HG03521 (cell line): ENCODE measurements around the gene NLGN1.

ENCODE experiments used
- ATAC-seq: cut with Tn5 transposase; IDR thresholded peaks from one replicate; pipeline ENCODE4 v1.9.1; 2021; ENCODE audit warnings: mild to moderate bottlenecking, moderate library complexity; ENCODE audit not compliant: unreplicated experiment

Gene NLGN1

DNA sequence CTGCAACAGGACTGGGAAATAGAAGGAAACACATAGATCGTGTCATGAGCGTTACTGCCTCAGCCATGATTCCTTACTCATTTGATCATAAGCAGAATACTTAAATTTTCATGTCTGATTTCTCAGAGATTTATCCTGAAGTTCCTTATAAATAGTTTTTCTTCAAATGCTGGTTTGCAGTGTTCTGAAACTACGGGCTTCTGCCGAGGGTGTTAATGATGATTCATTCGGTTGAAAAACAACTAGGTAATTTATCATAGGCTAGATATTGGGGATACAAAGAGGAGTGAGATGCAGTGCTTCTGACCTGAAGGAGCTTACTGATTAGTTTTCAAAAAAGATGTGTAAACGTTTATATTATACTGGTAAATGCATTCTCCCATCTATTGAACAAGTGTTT is 428.9 kb downstream of the NLGN1 start:
- ATAC-seq, result no peak

GRCh38 chr3:173826901-173827609 is 429.5 kb downstream of the NLGN1 start:
- no peak for ATAC-seq

- ATAC-seq, result no peak
Observed at GRCh38 chr3:173838644-173839043, 441.1 kb downstream of the NLGN1 start.

- no peak for ATAC-seq
Observed at GRCh38 chr3:173839859-173840258, 442.3 kb downstream of the NLGN1 start.

GRCh38 chr3:173841334-173841733 is 443.8 kb downstream of the NLGN1 start:
- no peak for ATAC-seq

- ATAC-seq, result no peak
Observed at GRCh38 chr3:173843060-173843459, 445.5 kb downstream of the NLGN1 start.

DNA sequence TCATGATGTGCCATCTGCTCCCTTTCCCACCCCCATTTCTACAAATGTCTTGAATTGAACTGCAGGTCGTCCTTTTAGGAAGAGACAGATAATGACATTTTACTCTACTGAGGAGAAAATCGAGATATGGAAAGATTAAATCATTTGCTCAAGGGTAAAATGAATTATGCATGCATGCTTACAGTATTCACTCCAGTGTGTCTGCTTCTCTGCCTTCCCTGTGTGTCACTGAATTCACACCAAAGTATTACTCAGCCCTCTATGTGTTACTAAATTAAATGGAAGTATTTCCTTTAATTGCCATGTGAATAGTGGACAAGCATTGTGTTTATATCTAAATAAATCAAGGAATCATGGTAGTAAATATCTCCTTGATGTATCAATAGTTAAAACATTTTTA is 449.0 kb downstream of the NLGN1 start:
- no peak for ATAC-seq

DNA sequence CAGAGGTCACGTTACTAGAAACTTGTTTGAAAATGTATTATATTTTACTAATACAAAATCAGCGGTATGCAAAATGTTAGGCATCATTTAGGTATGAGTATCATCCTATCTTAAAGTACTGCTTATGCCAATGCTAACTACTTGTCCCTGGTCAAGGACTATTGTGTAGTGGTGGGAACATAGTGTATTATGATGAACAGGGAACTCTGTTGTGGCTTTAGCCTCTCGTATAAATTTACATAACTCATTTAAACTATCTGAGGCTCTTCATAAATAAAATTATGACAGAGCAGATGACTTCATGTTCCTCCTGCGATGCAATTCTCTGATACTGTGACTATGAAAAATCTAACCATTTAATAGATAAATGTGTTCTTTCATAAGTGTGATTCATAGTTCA is 451.9 kb downstream of the NLGN1 start:
- no peak for ATAC-seq

- ATAC-seq, result no peak
Observed at GRCh38 chr3:173857154-173857553, 459.6 kb downstream of the NLGN1 start.

- no peak for ATAC-seq
Observed at GRCh38 chr3:173862701-173863100, 465.2 kb downstream of the NLGN1 start.

GRCh38 chr3:173863551-173863950 is 466.0 kb downstream of the NLGN1 start:
- no peak for ATAC-seq

GRCh38 chr3:173865900-173866498 is 468.5 kb downstream of the NLGN1 start:
- no peak for ATAC-seq

GRCh38 chr3:173869766-173870165 is 472.2 kb downstream of the NLGN1 start:
- ATAC-seq, result no peak

- ATAC-seq, result no peak
Observed at GRCh38 chr3:173870976-173871375, 473.4 kb downstream of the NLGN1 start.

GRCh38 chr3:173875790-173876189 is 478.2 kb downstream of the NLGN1 start:
- no peak for ATAC-seq

- ATAC-seq, result no peak
Observed at GRCh38 chr3:173876476-173876875, 478.9 kb downstream of the NLGN1 start.

- ATAC-seq, result no peak
Observed at GRCh38 chr3:173887888-173888287, 490.3 kb downstream of the NLGN1 start.

DNA sequence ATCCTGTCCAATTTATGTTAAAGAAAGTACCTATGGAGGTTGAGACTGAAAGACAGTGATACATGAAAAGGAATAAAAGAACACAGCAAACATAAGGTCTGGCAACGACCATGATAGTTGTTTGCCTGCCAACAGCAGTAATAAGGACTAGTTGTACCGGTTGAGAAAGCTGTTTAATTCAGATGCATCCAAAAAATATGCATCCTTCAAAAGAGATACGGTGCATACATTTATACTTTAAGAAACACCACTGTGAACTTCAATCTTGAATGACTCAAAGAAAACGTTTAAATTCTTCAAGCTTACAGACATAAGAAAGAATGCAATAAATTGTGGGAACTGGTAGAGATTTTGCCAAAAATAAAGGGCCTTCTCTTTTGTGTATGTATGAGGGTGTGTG is 492.1 kb downstream of the NLGN1 start:
- no peak for ATAC-seq

DNA sequence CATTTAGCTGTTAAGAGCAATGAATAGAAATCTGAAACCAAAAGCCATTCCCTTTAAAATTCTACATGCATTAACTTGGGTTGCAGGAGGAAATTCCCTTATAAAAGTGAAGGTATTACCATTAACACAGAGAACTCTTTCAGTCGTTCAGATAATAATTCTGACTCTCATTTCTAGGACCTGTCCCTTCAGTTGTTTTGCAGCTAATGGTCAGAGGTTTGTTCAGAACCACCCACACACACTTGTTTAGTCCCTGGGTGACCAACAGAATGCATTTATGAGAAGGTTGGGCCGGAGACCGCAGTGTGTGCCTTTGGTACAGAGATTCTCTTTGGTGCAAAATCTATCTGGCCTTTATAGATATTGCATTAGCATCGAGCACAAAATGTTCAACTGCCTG is 492.5 kb downstream of the NLGN1 start:
- no peak for ATAC-seq

DNA sequence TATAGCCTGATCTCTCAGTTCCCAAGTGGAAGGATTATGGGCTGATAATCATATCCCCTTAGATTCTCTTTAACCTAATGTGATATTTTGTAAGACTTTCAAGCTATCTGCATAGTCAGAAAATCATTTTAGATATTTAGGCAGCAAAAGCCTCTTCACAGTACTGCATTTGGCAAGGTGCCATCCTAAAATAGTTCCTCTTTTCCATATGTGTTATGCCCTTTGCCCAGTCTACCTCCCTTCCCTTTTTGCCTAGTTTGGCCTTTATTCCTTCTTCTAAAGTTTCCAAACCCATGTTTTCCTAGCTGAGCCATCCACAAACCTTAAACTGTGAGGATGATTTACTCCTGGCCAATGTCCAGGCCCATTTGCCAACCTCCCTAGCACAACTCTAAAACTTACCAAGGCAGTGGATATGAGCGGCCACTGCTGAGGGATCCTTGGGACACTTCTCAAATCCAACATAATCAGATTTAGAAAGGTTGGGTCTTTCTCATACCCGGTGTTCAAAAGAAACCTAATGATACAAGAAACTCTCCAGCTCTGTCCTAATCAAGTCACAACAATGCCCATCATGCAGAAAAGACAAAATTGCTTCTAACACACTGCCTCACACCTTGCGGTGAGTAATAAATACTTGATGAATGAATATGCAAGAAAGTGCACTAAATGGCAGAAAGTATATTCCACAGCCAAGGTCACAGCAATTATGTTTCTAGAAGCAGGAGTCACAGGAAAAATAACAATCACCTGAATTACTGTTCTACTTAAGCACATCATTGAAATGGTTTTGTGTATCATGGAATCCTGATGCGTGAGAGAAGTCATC is 493.9 kb downstream of the NLGN1 start:
- no peak for ATAC-seq

- no peak for ATAC-seq
Observed at GRCh38 chr3:173892547-173892946, 495.0 kb downstream of the NLGN1 start.

- ATAC-seq, result no peak
Observed at GRCh38 chr3:173893066-173893465, 495.5 kb downstream of the NLGN1 start.
